NK-92 (cell line): ENCODE measurements around the gene SECTM1.

Experiments
- DNase-seq: peaks from one replicate; lab custom pipeline; 2025; ENCODE audit not compliant: unreplicated experiment; lab: John Stamatoyannopoulos, UW

The SECTM1 gene

DNA sequence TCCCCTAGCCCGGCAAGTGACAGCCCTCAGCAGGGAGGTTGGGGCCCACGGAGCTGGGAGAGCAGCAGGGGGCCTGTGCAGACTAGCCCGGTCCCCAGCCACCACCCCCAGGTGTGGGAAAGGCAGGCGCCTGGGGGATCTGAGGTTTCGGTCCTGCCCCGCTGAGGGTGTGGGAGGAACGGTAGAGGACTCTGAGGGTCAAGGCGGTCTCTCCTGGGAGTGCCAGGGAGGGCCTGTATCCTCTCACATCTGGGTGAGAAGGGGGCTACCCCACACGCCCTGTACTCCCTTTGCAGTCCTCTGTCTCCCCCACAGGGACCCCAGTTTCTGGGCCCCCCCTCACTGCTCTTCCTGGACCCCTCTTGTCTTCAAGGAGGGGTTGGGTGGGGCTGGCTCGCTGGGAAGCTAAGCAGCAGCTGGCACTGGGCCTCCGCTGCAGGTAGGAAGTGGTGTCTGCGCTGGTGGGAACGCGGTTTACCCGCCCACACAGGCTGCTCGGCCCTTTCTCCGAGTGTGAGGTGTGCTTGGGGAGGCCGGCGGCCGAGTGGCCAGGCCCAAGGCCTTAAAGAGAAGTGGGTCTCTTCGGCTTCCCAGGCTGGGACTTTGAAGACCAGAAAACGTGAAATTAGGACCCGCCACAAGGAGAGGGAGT is 31.5 kb downstream of the SECTM1 start:
- no peak for DNase-seq

DNA sequence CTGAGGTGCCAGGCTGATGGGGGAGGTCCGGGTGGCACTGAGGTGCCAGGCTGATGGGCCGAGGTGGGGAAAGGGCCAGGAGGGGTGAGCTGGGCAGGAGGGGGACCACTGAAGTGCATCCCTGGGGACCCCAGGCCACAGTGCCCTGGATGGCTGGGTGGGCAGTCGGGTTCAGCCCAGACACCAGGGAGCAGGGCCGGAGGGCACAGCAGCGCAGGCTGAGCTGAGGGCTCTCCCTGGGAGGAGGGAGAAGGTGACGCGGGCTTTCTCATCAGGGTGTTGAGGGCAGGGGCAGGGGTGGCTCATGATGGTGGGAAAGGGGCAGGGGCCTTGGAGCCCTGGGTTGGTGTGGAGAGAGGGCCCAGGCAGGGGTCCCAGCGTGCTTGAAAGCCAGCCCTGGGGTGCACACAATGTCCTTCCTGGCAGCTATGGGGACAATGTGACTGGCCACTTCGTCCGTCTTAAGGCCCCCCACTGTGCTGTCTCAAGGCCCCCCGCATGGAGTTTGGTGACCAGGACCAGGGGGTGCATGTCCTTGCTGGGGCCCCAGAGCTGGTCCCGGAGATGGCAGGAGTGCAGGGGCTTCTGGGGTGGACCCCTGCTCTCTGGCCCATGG is 32.2 kb downstream of the SECTM1 start:
- DNase-seq: no peak

DNA sequence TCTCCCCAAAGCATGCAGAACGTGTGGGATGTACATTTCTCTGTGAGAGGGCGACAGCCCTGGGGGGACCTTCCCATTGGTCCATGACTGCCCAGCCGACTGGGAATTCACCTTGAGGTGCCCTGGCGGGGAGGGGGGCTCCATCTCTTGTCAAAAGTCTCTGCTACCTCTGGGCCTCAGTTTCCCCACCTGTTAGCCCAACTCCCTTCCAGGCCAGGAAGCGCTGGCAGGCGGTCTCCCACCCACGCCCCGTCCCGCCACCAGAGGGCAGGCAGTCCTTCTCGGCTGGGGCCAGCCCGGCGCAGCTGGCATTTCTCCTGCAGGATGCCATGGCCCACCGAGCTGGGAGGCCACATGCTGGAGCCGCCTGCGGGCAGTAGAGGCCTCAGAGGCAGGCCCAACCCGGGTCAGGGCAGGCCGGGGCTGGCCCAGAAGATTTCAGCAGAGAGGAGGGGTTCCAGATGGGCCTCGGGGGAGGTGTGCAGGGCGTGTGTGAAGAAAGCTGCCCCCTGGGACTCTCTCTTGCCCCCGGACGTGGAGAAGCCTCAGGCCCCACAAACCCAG is 32.8 kb downstream of the SECTM1 start:
- no peak for DNase-seq

DNA sequence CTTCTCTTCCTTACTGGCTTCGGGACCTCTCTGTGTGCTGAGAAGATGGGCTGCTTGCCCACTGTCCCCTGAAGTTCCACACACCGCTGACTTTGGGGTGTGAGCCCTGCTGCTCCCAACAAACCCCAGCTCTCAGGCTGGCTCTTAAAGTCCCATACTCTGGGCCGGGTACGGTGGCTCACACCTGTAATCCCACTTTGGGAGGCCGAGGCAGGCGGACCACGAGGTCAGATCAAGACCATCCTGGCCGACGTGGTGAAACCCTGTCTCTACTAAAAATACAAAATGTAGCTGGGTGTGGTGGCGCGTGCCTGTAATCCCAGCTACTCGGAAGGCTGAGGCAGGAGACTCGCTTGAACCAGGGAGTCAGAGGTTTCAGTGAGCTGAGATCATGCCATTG is 33.3 kb downstream of the SECTM1 start:
- no peak for DNase-seq

DNA sequence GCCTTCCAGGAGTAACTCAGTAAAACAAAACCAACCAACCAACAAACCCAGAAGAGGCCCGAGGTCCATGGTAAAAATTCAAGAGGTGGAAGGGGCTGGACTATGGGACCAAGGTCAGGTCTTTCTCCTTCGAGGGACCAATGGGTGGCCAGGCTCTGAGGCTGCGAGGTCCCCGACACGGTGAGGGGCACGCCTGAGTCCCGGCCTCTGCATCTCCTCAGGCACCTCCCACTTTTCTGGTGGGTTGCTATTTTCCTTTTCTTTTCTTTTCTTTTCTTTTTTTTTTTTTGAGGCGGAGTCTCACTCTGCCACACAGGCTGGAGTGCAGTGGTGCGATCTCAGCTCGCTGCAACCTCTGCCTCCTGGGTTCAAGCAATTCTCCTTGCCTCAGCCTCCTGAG is 34.1 kb downstream of the SECTM1 start:
- no peak for DNase-seq

DNA sequence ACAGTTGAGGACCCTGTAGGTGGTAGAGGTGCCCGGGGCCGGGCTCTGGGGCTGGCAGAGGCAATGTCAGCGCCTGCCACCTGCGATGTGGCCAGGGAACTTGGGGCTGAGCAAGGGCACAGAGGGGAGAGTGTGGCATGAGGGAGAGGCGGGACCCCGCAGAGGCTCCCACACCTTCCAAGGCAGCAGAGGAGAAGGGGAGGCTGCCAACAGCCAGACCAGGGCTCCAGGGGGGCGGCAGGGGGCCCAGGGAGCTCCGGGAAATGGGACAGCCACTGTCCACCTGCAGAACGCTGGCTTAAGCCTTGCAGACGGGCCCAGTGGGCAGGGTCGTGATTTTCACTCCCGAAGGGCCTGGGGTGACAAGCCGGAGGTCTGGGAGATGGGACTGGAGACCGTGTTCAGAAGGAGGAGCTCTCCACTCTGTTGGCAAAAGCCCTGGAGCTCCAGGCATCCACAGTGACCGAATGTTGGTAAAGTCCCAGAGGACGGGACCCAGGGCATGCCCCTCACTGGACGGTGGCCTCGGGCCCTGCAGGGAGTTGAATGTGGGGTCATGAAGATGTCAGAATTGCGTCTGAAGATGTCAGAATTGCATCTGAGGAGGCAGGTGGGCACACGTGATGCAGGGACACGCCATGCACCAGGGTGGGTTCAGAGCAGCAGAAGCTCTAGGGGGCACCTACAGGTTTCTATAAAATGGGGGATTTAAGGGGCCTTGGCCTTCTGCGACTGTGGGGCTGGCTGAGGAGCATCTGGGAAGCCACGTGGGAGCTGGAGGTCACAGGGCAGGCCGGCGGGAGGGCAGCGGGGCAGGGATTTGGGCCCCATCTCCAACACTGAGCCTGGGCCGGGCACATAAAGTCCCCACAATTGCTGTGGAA is 34.8 kb downstream of the SECTM1 start:
- no peak for DNase-seq

DNA sequence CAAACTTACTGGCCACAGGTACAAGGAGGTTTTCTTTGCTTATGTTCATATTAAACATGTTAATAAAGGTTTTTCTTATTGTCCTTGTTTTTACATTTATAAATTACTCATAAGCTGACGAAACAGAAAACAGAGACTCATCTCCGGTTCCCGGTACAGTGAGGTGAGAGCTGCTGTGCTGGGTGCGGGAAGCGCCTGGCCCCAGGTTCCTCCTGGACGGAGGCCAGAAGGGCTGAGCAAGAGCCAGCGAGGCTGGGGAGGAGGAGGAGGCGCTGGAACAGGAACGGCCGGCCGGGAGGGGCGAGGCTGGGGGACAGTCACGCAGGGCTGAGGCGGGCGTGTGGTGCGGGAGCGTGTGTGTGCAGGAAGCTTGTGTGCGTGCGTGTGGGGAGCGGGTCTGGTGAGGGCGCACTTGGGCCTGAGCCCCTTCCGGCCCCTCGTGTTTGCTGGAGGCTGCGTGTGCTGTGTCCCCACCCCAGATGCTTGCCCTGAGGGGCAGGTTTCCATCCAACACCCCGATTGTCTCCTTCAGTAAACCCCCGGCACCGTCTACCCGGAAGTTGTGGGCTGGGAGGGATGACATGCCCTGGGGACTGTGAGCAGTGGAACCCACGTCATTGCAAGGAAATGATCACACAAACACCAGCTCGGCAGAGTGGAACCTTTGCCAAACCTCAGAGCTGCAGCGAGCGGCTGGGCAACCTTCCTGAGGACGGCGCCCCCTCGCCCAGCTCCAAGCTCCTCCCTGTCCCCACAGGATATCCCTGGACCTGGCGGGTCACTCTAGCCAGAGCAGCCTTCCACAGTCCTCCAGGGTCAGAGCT is 35.6 kb downstream of the SECTM1 start:
- DNase-seq: no peak

DNA sequence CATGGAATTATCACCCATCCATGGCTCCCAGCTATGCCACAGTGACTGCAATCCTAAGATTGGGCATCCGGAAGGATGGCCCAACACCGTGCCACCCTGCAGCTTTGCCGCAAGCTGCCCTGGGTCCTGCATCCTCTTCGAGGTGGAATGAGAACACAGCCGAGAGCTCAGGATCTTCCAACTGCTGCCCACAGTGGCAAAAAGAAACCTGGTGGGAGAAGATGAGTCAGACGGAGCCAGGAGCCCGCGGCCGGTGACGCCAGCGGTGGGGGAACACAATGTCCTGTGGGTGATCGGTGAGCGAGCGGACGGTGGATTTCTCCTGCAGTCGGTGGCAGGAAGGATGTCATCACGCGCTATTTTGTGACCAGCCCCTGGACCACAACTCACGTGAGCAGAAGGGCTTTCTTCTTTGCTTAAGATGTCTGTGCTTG is 36.3 kb downstream of the SECTM1 start:
- peak; percentile 34 for DNase-seq

DNA sequence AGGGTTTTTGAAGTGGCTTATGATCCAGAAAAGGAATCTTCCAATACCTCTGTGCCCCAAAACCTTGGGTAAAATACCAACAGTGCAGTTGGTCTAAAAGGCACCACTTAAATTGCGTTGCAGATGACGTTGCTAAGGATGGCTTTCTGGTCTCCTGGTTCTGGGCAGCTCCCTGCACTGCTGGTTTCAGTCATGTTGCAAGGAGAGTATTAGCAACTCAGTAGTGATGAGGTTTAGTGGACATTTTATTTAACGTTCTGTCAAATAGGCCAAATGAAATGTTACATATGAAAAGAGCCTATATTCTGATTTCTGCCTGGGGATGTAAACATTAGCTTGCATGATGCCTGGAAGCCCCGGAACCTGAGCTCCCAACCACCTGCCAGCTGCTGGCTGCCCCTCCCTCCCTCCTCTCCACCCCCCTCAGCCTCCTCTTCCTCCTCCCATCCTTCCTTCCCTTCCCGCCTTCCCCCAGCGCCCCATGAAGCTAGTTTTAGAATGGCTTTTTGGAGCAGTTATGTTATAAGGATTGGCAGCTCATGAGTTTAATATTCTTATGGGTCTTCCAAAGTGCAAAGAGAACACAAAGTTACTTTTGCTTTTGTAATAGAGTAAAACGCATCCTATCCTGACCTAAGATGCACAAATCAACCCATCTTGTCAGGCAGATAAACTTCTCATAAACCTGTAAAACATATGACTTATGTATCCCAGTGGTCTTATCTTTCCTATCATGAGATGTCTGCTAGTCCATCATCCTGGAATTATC is 36.9 kb downstream of the SECTM1 start:
- DNase-seq: no peak

DNA sequence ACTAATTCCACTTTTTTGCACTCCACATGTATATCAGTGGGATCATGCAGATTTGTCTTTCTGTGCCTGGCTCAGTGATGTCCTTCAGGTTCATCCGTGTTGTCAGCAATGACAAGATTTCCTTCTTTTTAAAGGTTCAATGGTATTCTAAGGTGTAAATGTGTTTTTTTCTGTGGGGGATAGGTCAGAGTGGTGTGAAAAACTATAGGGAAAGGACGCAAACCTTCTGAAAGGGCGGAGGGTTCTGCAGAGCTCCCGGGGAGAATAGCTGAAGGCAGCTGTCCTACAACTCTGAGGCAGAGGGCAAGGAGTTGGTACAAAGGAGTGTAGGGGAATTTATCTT is 38.1 kb downstream of the SECTM1 start:
- no peak for DNase-seq

DNA sequence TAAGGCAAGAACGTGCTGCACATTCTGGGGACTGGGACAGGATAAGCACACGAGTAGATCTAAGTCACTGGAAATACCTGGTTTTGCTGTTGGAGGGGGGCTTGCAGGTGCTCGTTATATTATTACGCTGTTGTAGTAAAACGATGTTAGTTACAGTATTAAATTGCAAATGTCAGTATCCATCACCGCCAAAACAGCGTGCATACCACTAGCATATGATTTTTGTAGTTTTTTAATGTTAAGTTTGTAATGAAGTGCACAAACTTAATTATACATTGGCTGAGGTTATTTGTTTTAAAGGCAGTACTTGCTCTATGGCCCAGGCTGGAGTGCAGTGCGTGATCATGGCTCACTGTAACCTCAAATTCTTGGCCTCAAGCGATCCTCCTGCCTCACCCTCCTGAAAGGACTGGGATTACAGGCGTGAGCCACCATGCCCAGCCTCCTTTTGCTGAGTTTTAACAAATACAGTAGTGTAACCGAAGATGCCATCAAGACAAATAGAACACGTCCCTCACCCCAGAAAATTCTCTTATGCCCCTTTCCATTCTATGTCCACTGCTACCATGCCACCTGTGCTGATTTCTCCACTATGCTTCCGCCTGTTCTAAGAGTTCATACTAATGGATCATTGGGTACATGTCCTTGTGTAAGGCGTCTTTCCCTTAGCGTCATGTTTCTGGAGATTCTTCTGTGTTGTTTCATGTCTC is 39.3 kb downstream of the SECTM1 start:
- no peak for DNase-seq

DNA sequence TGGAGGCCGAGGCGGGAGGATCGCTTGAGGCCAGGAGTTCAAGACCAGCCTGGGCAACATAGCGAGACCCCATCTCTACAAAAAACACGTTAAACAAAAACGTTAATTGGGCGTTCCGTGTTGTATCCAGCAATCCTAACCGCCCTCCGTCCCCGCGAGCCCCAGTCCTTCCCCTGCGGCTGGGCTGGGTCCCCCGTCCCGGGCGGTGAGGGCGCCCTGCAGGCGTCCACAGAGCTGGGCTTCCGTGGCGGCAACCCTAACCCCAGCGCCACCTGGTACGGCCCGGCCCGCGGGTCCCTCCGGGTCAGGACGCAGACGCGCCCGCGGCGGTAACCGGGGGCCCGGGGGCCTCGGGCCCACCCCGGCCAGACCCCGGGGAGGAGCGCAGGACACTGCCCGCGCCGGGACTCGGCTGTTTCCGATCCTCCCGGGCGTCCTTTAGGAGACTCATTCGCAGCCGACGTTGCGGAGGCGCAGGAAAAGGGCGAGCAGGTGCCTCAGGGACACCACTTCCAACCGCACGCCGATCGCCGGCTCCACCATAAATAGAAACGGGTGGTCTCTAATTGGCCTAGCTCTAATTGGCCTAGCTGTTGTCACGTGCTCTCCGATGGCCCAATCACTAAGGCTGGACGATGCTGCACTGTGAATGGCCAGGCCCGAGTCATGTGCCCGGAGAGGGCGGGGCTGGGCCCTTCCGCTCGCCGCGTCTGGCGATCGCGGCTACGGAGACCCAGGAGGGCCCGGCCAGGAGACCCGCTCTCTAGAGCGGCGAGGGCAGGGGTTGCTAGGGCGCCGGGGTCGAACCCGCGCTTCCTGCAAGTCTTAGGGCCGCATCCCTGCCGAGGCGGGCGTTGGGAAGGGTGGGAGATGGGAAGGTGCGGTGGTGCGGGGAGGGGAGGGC is 41.1 kb downstream of the SECTM1 start:
- DNase-seq: peak; percentile 61

DNA sequence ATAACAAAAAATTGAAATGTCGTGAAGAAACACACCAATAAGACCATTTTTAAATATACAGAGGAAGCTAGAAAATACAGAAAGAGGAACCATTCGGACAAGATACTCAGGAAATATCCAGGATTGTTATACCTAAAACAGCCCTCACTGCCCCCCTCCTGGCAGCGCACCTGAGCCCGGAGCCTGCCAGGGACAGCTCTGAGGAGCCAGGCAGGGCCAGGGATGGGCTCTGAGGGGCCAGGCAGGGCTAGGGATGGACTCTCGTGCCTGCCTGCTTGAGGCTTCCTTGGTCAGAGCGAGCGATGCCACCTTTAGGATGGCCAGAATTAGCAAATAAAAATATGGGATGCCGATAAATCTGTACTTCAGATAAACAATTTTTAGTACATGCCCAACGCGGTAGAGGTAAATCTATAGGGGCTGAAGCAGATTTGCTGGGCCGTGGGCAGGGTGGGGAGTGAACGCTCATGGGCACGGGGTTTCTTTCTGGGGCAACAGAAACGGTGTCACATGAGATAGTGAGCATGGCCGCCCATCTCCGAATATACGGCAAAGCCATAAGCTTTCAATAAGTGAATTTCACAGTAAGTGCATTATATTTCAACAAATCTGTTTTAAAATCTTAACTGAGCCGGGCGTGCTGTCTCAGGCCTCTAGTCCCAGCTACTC is 41.9 kb downstream of the SECTM1 start:
- DNase-seq: no peak

DNA sequence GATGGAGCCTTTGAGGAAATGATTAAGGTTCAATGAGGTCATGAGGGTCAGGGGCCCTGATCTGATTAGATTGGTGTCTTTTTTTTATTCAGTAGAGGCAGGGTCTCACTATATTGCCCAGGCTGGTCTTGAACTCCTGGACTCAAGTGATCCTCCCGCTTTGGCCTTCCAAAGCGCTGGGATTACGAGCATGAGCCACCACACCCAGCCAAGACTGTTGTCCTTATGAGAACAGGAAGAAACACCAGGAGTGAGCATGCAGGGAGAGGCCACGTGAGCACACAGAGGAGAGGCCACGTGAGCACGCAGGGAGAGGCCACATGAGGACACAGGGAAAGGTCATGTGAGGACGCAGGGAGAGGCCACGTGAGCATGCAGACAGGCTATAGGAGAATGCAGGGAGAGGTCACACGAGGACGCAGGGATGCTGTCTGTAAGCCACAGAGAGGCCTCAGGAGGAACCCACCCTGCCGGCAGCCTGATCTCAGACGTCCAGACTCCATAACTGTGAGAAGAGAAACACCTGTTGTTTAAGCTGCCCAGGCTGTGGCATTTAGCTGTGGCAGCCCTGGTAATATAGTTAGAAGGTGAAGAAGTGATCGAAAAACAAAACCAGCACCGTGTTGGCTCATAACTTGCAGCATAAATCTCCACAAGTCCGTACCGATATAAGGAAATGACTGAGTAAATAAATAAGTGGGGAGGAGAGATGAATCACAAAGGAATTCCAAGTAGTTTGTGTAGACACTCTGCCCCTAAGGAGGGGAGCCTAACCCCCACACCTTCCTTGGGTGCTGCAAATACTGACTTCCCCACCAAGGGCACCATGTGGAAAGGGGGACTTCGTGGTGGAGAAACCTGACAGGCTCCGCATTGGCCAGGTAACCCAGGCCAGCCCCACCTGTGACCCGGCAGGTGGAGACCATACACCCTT is 45.4 kb downstream of the SECTM1 start:
- no peak for DNase-seq

DNA sequence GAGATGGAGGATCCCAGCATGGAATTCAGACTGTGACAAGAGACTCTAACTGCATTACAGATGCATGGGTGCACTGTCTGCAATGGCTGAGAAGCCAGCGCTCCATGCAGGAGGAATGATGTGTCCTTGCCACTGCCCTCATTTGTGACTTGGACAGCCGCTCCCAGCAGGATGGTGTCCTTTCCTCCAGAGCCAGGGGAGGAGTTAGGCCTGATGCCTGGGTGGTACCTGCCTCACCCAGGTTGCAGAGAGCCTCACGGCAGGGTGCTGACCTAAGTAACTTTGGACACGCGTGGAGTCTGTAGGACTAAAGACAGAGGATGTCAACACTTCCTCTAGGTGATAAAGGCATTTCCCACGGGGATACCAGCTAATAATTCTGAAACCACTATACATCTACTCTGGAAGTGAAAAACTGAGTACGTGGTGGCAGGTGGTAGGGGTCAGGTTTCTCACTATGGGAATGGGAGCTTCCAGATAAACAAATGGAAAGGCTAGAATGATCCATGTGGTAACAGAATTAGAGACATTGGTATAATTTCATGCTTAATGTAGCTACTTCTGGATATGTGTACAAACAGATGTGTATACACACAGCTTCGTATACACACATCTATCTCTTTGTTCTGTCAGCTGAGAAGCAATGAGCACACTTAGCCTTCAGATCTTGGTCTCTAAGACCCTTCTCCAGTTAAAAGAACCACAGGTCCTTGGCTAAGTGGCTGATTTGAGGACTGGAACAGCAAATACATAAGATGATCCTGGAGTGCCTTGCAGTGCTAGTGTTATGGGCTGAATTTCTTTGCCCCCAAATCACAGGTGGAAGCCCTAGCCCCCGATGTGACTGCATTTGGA is 46.3 kb downstream of the SECTM1 start:
- no peak for DNase-seq

DNA sequence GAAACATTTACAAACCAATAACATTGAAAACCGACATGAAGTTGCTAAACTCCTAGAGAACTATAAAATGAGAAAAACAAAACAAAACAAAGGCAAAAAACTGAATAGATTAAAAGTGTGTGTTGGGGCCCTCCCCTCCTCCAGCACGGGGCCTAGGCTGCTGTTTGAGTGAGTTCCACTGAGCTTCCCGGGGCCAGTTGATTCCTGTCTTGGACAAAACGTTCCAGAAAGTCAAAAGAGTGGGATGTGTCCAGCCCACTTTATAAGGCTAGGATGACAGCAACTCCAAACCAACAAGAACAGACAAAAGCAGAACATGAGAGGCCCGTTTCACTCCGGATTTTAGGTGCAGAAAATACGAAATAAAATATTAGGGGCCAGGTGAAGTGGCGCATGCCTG is 48.4 kb downstream of the SECTM1 start:
- DNase-seq: no peak
